GM12878 (cell line): ENCODE data around the gene HERC4. TPM values are rescaled to one million over a fixed set of nuclear protein-coding genes. Genes with fewer than 3 reads are reported as not detected.

Source experiments
- ATAC-seq: fragments of 200-7000 bp; cut with Tn5 transposase; 3 replicates; pipeline ENCODE4 v1.9.1; 2020; ENCODE audit warnings: mild to moderate bottlenecking, moderate library complexity
- BruUV-seq: library from RNA; stranded (reverse); fragments of 400-500 nt; replicated peaks from 2 replicates; lab custom pipeline; 2021; lab: Mats Ljungman, UMichigan
- CTCF ChIA-PET: fragments of 300-600 bp; sonication (Branson Sonifier 250); formaldehyde crosslinking; extraction: SDS; loops from one replicate; lab custom pipeline; 2021; ENCODE audit warnings: inconsistent platforms; lab: Yijun Ruan, JAX
- POLR2A ChIA-PET: fragments of 350-600 bp; formaldehyde crosslinking; extraction: SDS; loops from one replicate; lab custom pipeline; 2021; ENCODE audit warnings: inconsistent platforms; lab: Charles Lee
- RAD21 ChIA-PET: fragments of 300-600 bp; sonication (Branson Sonifier 250); formaldehyde crosslinking; loops from one replicate; lab custom pipeline; 2023; ENCODE audit warnings: antibody characterized with exemption; ENCODE audit not compliant: unreplicated experiment; lab: Charles Lee
- SMC1A ChIA-PET: fragments of 300-600 bp; sonication (Branson Sonifier 250); formaldehyde crosslinking; loops from one replicate; lab custom pipeline; 2023; ENCODE audit not compliant: unreplicated experiment, uncharacterized antibody; lab: Charles Lee
- DNase-seq: peaks from one replicate; pipeline ENCODE4 v3.0.0-alpha.2; 2011; ENCODE audit warnings: low read depth, low spot score
- FAIRE-seq: peaks from 3 replicates; lab custom pipeline; 2011; peaks lifted over from hg19 to GRCh38; lab: Jason Lieb, UNC
- H2AFZ ChIP-seq: 2 replicates; pipeline ENCODE4 v1.6.0; 2011; ENCODE audit warnings: low read depth, low read length, control low read depth; ENCODE audit not compliant: control insufficient read depth
- H3K27ac ChIP-seq: 2 replicates; pipeline ENCODE4 v1.5.1; 2011; ENCODE audit warnings: control low read depth; ENCODE audit not compliant: control insufficient read depth, insufficient read depth
- H3K27me3 ChIP-seq, 2 experiments: replicated peaks in 1 of 2; 2 replicates each; pipeline versions ENCODE4 v1.6.0 to v1.6.1; 2011; ENCODE audit warnings: low read length in 1 of 2; ENCODE audit not compliant: control insufficient read depth in 2 of 2, insufficient read depth in 2 of 2
- H3K36me3 ChIP-seq, 2 experiments: 2 replicates each; pipeline ENCODE4 v1.5.1; 2011; ENCODE audit warnings: low read length in 1 of 2; ENCODE audit not compliant: control insufficient read depth in 2 of 2, insufficient read depth in 2 of 2
- H3K4me1 ChIP-seq: 2 replicates; pipeline ENCODE4 v1.6.1; 2011; ENCODE audit warnings: mild to moderate bottlenecking, low read length, moderate library complexity, mixed read lengths; ENCODE audit not compliant: control insufficient read depth, insufficient read depth
- H3K4me2 ChIP-seq: 2 replicates; pipeline ENCODE4 v1.6.0; 2011; ENCODE audit warnings: control low read depth; ENCODE audit not compliant: control insufficient read depth, insufficient read depth
- H3K4me3 ChIP-seq: fragments of 200-600 bp; sonication (generic); 2 replicates; pipeline ENCODE4 v1.5.1; 2016
- H3K79me2 ChIP-seq: 2 replicates; pipeline ENCODE4 v1.6.0; 2011; ENCODE audit warnings: low read length; ENCODE audit not compliant: control insufficient read depth, insufficient read depth
- H3K9ac ChIP-seq: 2 replicates; pipeline ENCODE4 v1.8.0; 2011; ENCODE audit warnings: low read length, control low read depth, mixed read lengths; ENCODE audit not compliant: control insufficient read depth, insufficient read depth
- H3K9me3 ChIP-seq: replicated peaks from 3 replicates; pipeline ENCODE4 v1.5.1; 2011; ENCODE audit warnings: mild to moderate bottlenecking, low read length; ENCODE audit not compliant: control insufficient read depth, insufficient read depth
- H4K20me1 ChIP-seq: 2 replicates; pipeline ENCODE4 v1.6.0; 2011; ENCODE audit not compliant: control insufficient read depth, insufficient read depth
- ATF7 ChIP-seq: fragments of 450-650 bp; IDR thresholded peaks from 2 replicates; pipeline ENCODE4 v1.6.1; 2016; ENCODE audit warnings: low read depth, mild to moderate bottlenecking
- CBX5 ChIP-seq: sonication (generic); IDR thresholded peaks from 2 replicates; pipeline ENCODE4 v1.6.1; 2016; ENCODE audit warnings: low read depth, moderate library complexity, mild to moderate bottlenecking, inconsistent platforms
- CTCF ChIP-seq, 3 experiments: IDR thresholded peaks in 2 of 3; conservative IDR thresholded peaks in 1 of 3; 2 replicates each; pipeline ENCODE4 v1.5.1; 2011; ENCODE audit warnings: low read depth in 3 of 3, low read length in 3 of 3, mild to moderate bottlenecking in 3 of 3, control low read depth in 2 of 3, moderate library complexity in 2 of 3, inconsistent platforms in 1 of 3, mixed read lengths in 1 of 3; ENCODE audit not compliant: control insufficient read depth in 2 of 3, insufficient read depth in 1 of 3; ENCODE audit errors: extremely low read depth in 1 of 3
- ELK1 ChIP-seq: IDR thresholded peaks from 2 replicates; pipeline ENCODE4 v1.6.1; 2012; ENCODE audit warnings: low read depth, low read length, improper control_type of control experiment
- FOS ChIP-seq: IDR thresholded peaks from 3 replicates; pipeline ENCODE4 v1.6.1; 2011; ENCODE audit warnings: borderline replicate concordance; ENCODE audit not compliant: insufficient read length; ENCODE audit errors: extremely low read depth
- HCFC1 ChIP-seq: fragments of 150-350 bp; IDR thresholded peaks from 2 replicates; pipeline ENCODE4 v1.6.1; 2014; ENCODE audit warnings: low read length
- KAT2A ChIP-seq: conservative IDR thresholded peaks from 2 replicates; pipeline ENCODE4 v1.6.1; 2011; ENCODE audit warnings: low read depth, low read length; ENCODE audit not compliant: control insufficient read depth
- NBN ChIP-seq: fragments of 450-650 bp; IDR thresholded peaks from 2 replicates; pipeline ENCODE4 v1.6.1; 2016
- NR2F1 ChIP-seq: fragments of 450-650 bp; conservative IDR thresholded peaks from 2 replicates; pipeline ENCODE4 v1.6.1; 2017; ENCODE audit warnings: mild to moderate bottlenecking
- POU2F2 ChIP-seq: IDR thresholded peaks from 3 replicates; pipeline ENCODE4 v1.6.1; 2011; ENCODE audit warnings: low read depth, mild to moderate bottlenecking, low read length, borderline replicate concordance
- SMAD1 ChIP-seq: fragments of 450-650 bp; IDR thresholded peaks from 2 replicates; pipeline ENCODE4 v1.6.1; 2018; ENCODE audit warnings: mild to moderate bottlenecking, low read depth; ENCODE audit not compliant: partially characterized antibody
- SMARCA5 ChIP-seq: fragments of 450-650 bp; IDR thresholded peaks from 2 replicates; pipeline ENCODE4 v1.6.1; 2017; ENCODE audit warnings: mild to moderate bottlenecking
- SUPT20H ChIP-seq: IDR thresholded peaks from 2 replicates; pipeline ENCODE4 v1.6.1; 2011; ENCODE audit warnings: low read depth, mild to moderate bottlenecking, low read length, moderate library complexity, borderline replicate concordance; ENCODE audit not compliant: control insufficient read depth
- YBX1 ChIP-seq: fragments of 450-650 bp; IDR thresholded peaks from 2 replicates; pipeline ENCODE4 v1.6.1; 2016; ENCODE audit warnings: antibody characterized with exemption
- ZNF622 ChIP-seq: fragments of 450-650 bp; IDR thresholded peaks from 2 replicates; pipeline ENCODE4 v1.6.1; 2017; ENCODE audit warnings: mild to moderate bottlenecking, inconsistent platforms
- WGBS: methylation state at CpG from one replicate; pipeline ENCODE4 v1.1.6; 2016; ENCODE audit warnings: low lambda C conversion rate; ENCODE audit not compliant: insufficient replicate concordance, insufficient coverage; ENCODE audit errors: missing lambda C conversion rate; 5-methylcytosine and 5-hydroxymethylcytosine counted together
- in situ Hi-C: fragments of 300-500 bp; cut with MboI; formaldehyde crosslinking; loops from 9 replicates; pipeline ENCODE4 v1.14.3; 2018; ENCODE audit warnings: mixed read lengths
- intact Hi-C: fragments of 100-400 bp; cut with micrococcal nuclease; formaldehyde crosslinking; loops from one replicate; pipeline ENCODE4 v1.14.2; 2022; ENCODE audit not compliant: unreplicated experiment
- polyA plus RNA-seq, 11 experiments: library from polyadenylated mRNA; depleted of rRNA in 4 of 11; unstranded in 6 of 11; stranded (reverse) in 5 of 11; fragments of >200 nt; fragmentation: Nextera tagmentation in 4 of 11; fragmentation: Illumina TruSeq in 1 of 11; extraction: Ambion mirVana in 4 of 11; extraction: Trizol in 1 of 11; gene quantifications; 1 replicate in 1 of 11; 2 replicates in 10 of 11; pipeline versions ENCODE4 v1.2.1 to v1.2.3, GENCODE V29; 2011 to 2016; ENCODE audit warnings: inconsistent platforms in 2 of 11, missing spikeins in 2 of 11, low read depth in 1 of 11
- total RNA-seq, 4 experiments: library from RNA; depleted of rRNA in 3 of 4; stranded (reverse); fragments of >200 nt in 3 of 4; fragmentation: Illumina TruSeq in 1 of 4; extraction: Trizol in 1 of 4; gene quantifications; 2 replicates each; pipeline versions ENCODE4 v1.2.1 to v1.2.3, GENCODE V29; 2013 to 2021

HERC4 gene
- total and polyA plus RNA-seq, 10 of the 15 experiments (the other 5 are each of a cell fraction or from before 2014, with no cell fraction given), result 9.7 to 36.8 (median 23.4) TPM

GRCh38 chr10:68111584-68111983 is 36.5 kb upstream of the HERC4 start:
- no peak overlapping the region for H3K27ac ChIP-seq
- CTCF ChIA-PET, result no interaction called here
- H3K4me1 ChIP-seq, result no peaks in the 10 kb centered on the region
- no TSS peak for BruUV-seq
- POLR2A ChIA-PET, result no interaction called here
- TF ChIP-seq HCFC1 (no peak), NR2F1 (no peak), NBN (no peak), ELK1 (no peak), SMAD1 (no peak), FOS (no peak), KAT2A (no peak), YBX1 (no peak), SUPT20H (no peak), ATF7 (no peak), CBX5 (no peak), SMARCA5 (no peak), CTCF (IDR thresholded peaks at IDR 0.05 in 2 of 3, conservative IDR thresholded peaks at IDR 0.05 in 1 of 3; ENCODE audit: control insufficient read depth in 2 of 3, extremely low read depth in 1 of 3, insufficient read depth in 1 of 3, low read depth in 3 of 3, low read length in 3 of 3) (no peak), POU2F2 (no peak), ZNF622 (no peak)
- H2AFZ ChIP-seq, result no peak overlapping the region
- no peaks in the 10 kb centered on the region for H4K20me1 ChIP-seq
- no peak for FAIRE-seq
- ATAC-seq, result no peak
- intact Hi-C loops, result no loop called here
- H3K36me3 ChIP-seq, result no peaks in the 10 kb centered on the region
- 82% methylated on average over 2 of the region's 2 CpGs for WGBS
- H3K9ac ChIP-seq, result no peak overlapping the region
- no peaks in the 10 kb centered on the region for H3K79me2 ChIP-seq
- no peak overlapping the region for H3K4me3 ChIP-seq
- H3K4me2 ChIP-seq, result no peak overlapping the region
- in situ Hi-C loops, result no loop called here
- no peaks in the 10 kb centered on the region for H3K27me3 ChIP-seq
- SMC1A ChIA-PET, result interaction anchor here (0.6 kb wide), 1 partner anchor 21 kb away, joined by 3 read pairs; no protein-coding TSS in a partner anchor
- RAD21 ChIA-PET, result interaction anchor here (0.6 kb wide), 2 partner anchors 51 to 76 kb away, joined by 4 read pairs; no protein-coding TSS in a partner anchor
- H3K9me3 ChIP-seq, result no peaks in the 10 kb centered on the region
- DNase-seq, result no peak
